Neural cell (in vitro differentiated cells): ENCODE results near the gene RAC2. TPM values are rescaled to one million over a fixed set of nuclear protein-coding genes. Genes with fewer than 3 reads are reported as not detected.

ENCODE experiments used
- H2AFZ ChIP-seq: fragments of 200-600, 300-800 bp; sonication (generic), shearing (Covaris generic); 2 replicates; pipeline ENCODE4 v1.6.0; 2014; ENCODE audit warnings: low read depth, mild to moderate bottlenecking, antibody characterized with exemption, low read length, moderate library complexity
- H3F3A ChIP-seq: fragments of 200-600 bp; shearing (Covaris generic); 2 replicates; pipeline ENCODE4 v1.6.1; 2016; ENCODE audit warnings: mild to moderate bottlenecking, moderate library complexity, mixed read lengths, antibody characterized with exemption, low read length; ENCODE audit not compliant: insufficient read depth, poor library complexity, severe bottlenecking
- H3K27ac ChIP-seq: fragments of 200-600, 300-800 bp; sonication (generic), shearing (Covaris generic); 2 replicates; pipeline ENCODE4 v1.5.1; 2014; ENCODE audit warnings: mild to moderate bottlenecking, low read length, moderate library complexity
- H3K27me3 ChIP-seq: fragments of 300-800, 200-600 bp; sonication (generic), shearing (Covaris generic); 2 replicates; pipeline ENCODE4 v1.6.0; 2014; ENCODE audit warnings: mild to moderate bottlenecking, low read depth, low read length, moderate library complexity; ENCODE audit not compliant: insufficient read depth
- H3K36me3 ChIP-seq: fragments of 300-800, 200-600 bp; sonication (generic), shearing (Covaris generic); 2 replicates; pipeline ENCODE4 v1.5.1; 2014; ENCODE audit warnings: mild to moderate bottlenecking, antibody characterized with exemption, low read length, moderate library complexity; ENCODE audit not compliant: insufficient read depth
- H3K4me2 ChIP-seq: fragments of 300-800, 200-600 bp; sonication (generic), shearing (Covaris generic); 2 replicates; pipeline ENCODE4 v1.6.0; 2014; ENCODE audit warnings: mild to moderate bottlenecking, low read length
- H3K4me3 ChIP-seq: fragments of 300-800, 200-600 bp; sonication (generic), shearing (Covaris generic); 2 replicates; pipeline ENCODE4 v1.5.1; 2014; ENCODE audit warnings: mild to moderate bottlenecking, low read length, moderate library complexity
- H3K79me2 ChIP-seq: fragments of 200-600 bp; shearing (Covaris generic); replicated peaks from 2 replicates; pipeline ENCODE4 v1.6.0; 2014; ENCODE audit warnings: mild to moderate bottlenecking, low read length, moderate library complexity; ENCODE audit not compliant: insufficient read depth
- H3K9ac ChIP-seq: fragments of 300-800, 200-600 bp; sonication (generic), shearing (Covaris generic); 2 replicates; pipeline ENCODE4 v1.6.1; 2016; ENCODE audit warnings: mild to moderate bottlenecking, low read length, mixed read lengths
- H3K9me2 ChIP-seq: fragments of 200-600 bp; shearing (Covaris generic); 2 replicates; pipeline ENCODE4 v1.6.1; 2016; ENCODE audit warnings: mild to moderate bottlenecking, low read length, mixed read lengths; ENCODE audit not compliant: insufficient read depth
- H3K9me3 ChIP-seq: fragments of 200-600, 300-800 bp; sonication (generic), shearing (Covaris generic); 2 replicates; pipeline ENCODE4 v1.6.1; 2016; ENCODE audit warnings: mild to moderate bottlenecking, mixed run types, low read length, moderate library complexity, mixed read lengths
- H4K20me1 ChIP-seq: fragments of 200-600 bp; shearing (Covaris generic); 2 replicates; pipeline ENCODE4 v1.6.1; 2016; ENCODE audit warnings: mild to moderate bottlenecking, mixed run types; ENCODE audit not compliant: insufficient read depth
- CTCF ChIP-seq: fragments of 450-650 bp; IDR thresholded peaks from 2 replicates; pipeline ENCODE4 v1.5.1; 2014; ENCODE audit warnings: antibody characterized with exemption, mild to moderate bottlenecking, moderate library complexity; ENCODE audit not compliant: poor library complexity, severe bottlenecking
- EP300 ChIP-seq: fragments of 450-650 bp; conservative IDR thresholded peaks from 2 replicates; pipeline ENCODE4 v1.6.1; 2014; ENCODE audit warnings: antibody characterized with exemption, mild to moderate bottlenecking, moderate library complexity; ENCODE audit not compliant: poor library complexity, severe bottlenecking
- EZH2 ChIP-seq: fragments of 200-600, 300-800 bp; shearing (Covaris generic), sonication (generic); IDR thresholded peaks from 2 replicates; pipeline ENCODE4 v1.6.1; 2014; ENCODE audit warnings: antibody characterized with exemption, low read length, borderline replicate concordance, mild to moderate bottlenecking; ENCODE audit not compliant: insufficient read depth, poor library complexity, severe bottlenecking
- MXI1 ChIP-seq: fragments of 450-650 bp; conservative IDR thresholded peaks from 2 replicates; pipeline ENCODE4 v1.6.1; 2014; ENCODE audit warnings: antibody characterized with exemption, mild to moderate bottlenecking; ENCODE audit not compliant: poor library complexity, severe bottlenecking
- POLR2AphosphoS5 ChIP-seq: IDR thresholded peaks from 2 replicates; pipeline ENCODE4 v1.6.1; 2012
- RAD21 ChIP-seq: fragments of 450-650 bp; conservative IDR thresholded peaks from 2 replicates; pipeline ENCODE4 v1.6.1; 2014; ENCODE audit warnings: antibody characterized with exemption, mild to moderate bottlenecking, moderate library complexity
- REST ChIP-seq: IDR thresholded peaks from 2 replicates; pipeline ENCODE4 v1.6.1; 2012; ENCODE audit warnings: borderline replicate concordance
- SMC3 ChIP-seq: fragments of 450-650 bp; conservative IDR thresholded peaks from 2 replicates; pipeline ENCODE4 v1.6.1; 2014; ENCODE audit warnings: antibody characterized with exemption, mild to moderate bottlenecking, moderate library complexity; ENCODE audit not compliant: poor library complexity
- TAF1 ChIP-seq: IDR thresholded peaks from 2 replicates; pipeline ENCODE4 v1.6.1; 2012; ENCODE audit warnings: low read depth
- polyA plus RNA-seq: library from polyadenylated mRNA; depleted of rRNA; stranded (reverse); fragments of >200 nt; gene quantifications from 2 replicates; pipeline ENCODE4 v1.2.3, GENCODE V29; 2014

Gene RAC2
- polyA plus RNA-seq, 1 donor from 2014 or later, result not detected

GRCh38 chr22:37205046-37205445 is 39.0 kb downstream of the RAC2 start:
- Histone ChIP-seq H3K27ac (no peak overlapping the region), H3K4me3 (no peak overlapping the region), H3K9ac (no peak overlapping the region), H3K4me2 (no peak overlapping the region), H4K20me1 (no peaks in the 10 kb centered on the region), H3F3A (no peaks in the 10 kb centered on the region), H2AFZ (no peak overlapping the region), H3K36me3 (no peaks in the 10 kb centered on the region), H3K27me3 (no peaks in the 10 kb centered on the region), H3K79me2 (no peaks in the 10 kb centered on the region), H3K9me2 (no peaks in the 10 kb centered on the region), H3K9me3 (no peaks in the 10 kb centered on the region)
- TF ChIP-seq REST (no peak), CTCF (no peak), MXI1 (no peak), SMC3 (no peak), POLR2AphosphoS5 (no peak)

- no peak overlapping the region for H3K27ac ChIP-seq
- no peaks in the 10 kb centered on the region for H3K27me3 ChIP-seq
- TF ChIP-seq MXI1 (no peak), RAD21 (no peak), SMC3 (no peak), REST (no peak), EZH2 (no peak), POLR2AphosphoS5 (no peak), CTCF (no peak), EP300 (no peak), TAF1 (no peak)
- H3K9ac ChIP-seq, result no peak overlapping the region
- no peaks in the 10 kb centered on the region for H3K9me2 ChIP-seq
- H3K79me2 ChIP-seq, result no peaks in the 10 kb centered on the region
- H2AFZ ChIP-seq, result no peak overlapping the region
- no peak overlapping the region for H3K4me3 ChIP-seq
- H3F3A ChIP-seq, result no peaks in the 10 kb centered on the region
- no peaks in the 10 kb centered on the region for H3K36me3 ChIP-seq
- H3K9me3 ChIP-seq, result no peaks in the 10 kb centered on the region
- H3K4me2 ChIP-seq, result no peak overlapping the region
- H4K20me1 ChIP-seq, result no peaks in the 10 kb centered on the region
Measured at GRCh38 chr22:37204045-37204655, 39.9 kb downstream of the RAC2 start.
